Loucy (cell line): ENCODE results near the gene TMBIM1.
A peak's percentile ranks its signal among the peaks of the same experiment; 100 is the strongest.

Experiments
- H2AFZ ChIP-seq: fragments of 200-600 bp; sonication (generic); 2 replicates; pipeline ENCODE4 v1.6.0; 2016; ENCODE audit warnings: antibody characterized with exemption, mild to moderate bottlenecking, low read length, moderate library complexity
- H3F3A ChIP-seq: fragments of 200-600 bp; 2 replicates; pipeline ENCODE4 v1.6.0; 2016; ENCODE audit warnings: antibody characterized with exemption, low read depth, mild to moderate bottlenecking
- H3K27me3 ChIP-seq: fragments of 200-600 bp; sonication (generic); 2 replicates; pipeline ENCODE4 v1.6.1; 2014; ENCODE audit warnings: low read length, mild to moderate bottlenecking; ENCODE audit not compliant: insufficient read depth, poor library complexity, severe bottlenecking
- H3K36me3 ChIP-seq: fragments of 200-600 bp; sonication (generic); 2 replicates; pipeline ENCODE4 v1.6.1; 2016; ENCODE audit warnings: low read length; ENCODE audit not compliant: insufficient read depth
- H3K4me1 ChIP-seq: fragments of 200-600 bp; sonication (generic); 2 replicates; pipeline ENCODE4 v1.5.1; 2014; ENCODE audit warnings: low read length, mild to moderate bottlenecking; ENCODE audit not compliant: insufficient read depth, poor library complexity, severe bottlenecking
- H3K4me2 ChIP-seq: fragments of 200-600 bp; sonication (generic); 2 replicates; pipeline ENCODE4 v1.6.0; 2014; ENCODE audit warnings: antibody characterized with exemption, low read length, low read depth, mild to moderate bottlenecking; ENCODE audit not compliant: poor library complexity, severe bottlenecking
- H3K4me3 ChIP-seq: fragments of 200-600 bp; sonication (generic); 2 replicates; pipeline ENCODE4 v1.5.1; 2014; ENCODE audit warnings: low read length, mild to moderate bottlenecking, mixed read lengths; ENCODE audit not compliant: poor library complexity, severe bottlenecking
- H3K79me2 ChIP-seq: fragments of 200-600 bp; sonication (generic); 2 replicates; pipeline ENCODE4 v1.6.1; 2014; ENCODE audit warnings: low read length; ENCODE audit not compliant: insufficient read depth
- H3K9ac ChIP-seq: fragments of 200-600 bp; sonication (generic); 2 replicates; pipeline ENCODE4 v1.6.0; 2014; ENCODE audit warnings: mild to moderate bottlenecking, low read depth, low read length, moderate library complexity; ENCODE audit not compliant: poor library complexity, severe bottlenecking
- H3K9me2 ChIP-seq: fragments of 200-600 bp; sonication (generic); replicated peaks from 2 replicates; pipeline ENCODE4 v1.6.1; 2016; ENCODE audit warnings: low read depth, low read length, mixed read lengths
- H3K9me3 ChIP-seq: fragments of 200-600 bp; sonication (generic); 2 replicates; pipeline ENCODE4 v1.6.1; 2014; ENCODE audit warnings: mild to moderate bottlenecking, antibody characterized with exemption, low read length, low read depth; ENCODE audit not compliant: insufficient read depth
- H4K20me1 ChIP-seq: fragments of 200-600 bp; sonication (generic); 2 replicates; pipeline ENCODE4 v1.6.0; 2014; ENCODE audit warnings: antibody characterized with exemption, low read length, mild to moderate bottlenecking; ENCODE audit not compliant: insufficient read depth, poor library complexity, severe bottlenecking
- EZH2phosphoT487 ChIP-seq: fragments of 200-600 bp; IDR thresholded peaks from 2 replicates; pipeline ENCODE4 v1.6.1; 2018; ENCODE audit warnings: antibody characterized with exemption, mild to moderate bottlenecking, moderate library complexity, borderline replicate concordance
- TF ChIP-seq, protein P1 (sequence below): fragments of 200-600 bp; sonication (generic); conservative IDR thresholded peaks from 2 replicates; pipeline ENCODE4 v1.5.1; 2014; ENCODE audit warnings: mild to moderate bottlenecking, antibody characterized with exemption, low read length

Gene TMBIM1

GRCh38 chr2:218325566-218326160 lies 33.4 kb upstream of the TMBIM1 start:
- Histone ChIP-seq H3K36me3 (no peaks in the 10 kb centered on the region), H3K27me3 (no peaks in the 10 kb centered on the region), H3F3A (no peaks in the 10 kb centered on the region), H3K9me2 (no peaks in the 10 kb centered on the region), H3K9me3 (no peaks in the 10 kb centered on the region), H2AFZ (no peak overlapping the region), H3K4me3 (no peak overlapping the region), H3K4me2 (no peak overlapping the region), H3K79me2 (no peaks in the 10 kb centered on the region), H3K9ac (no peak overlapping the region), H4K20me1 (no peaks in the 10 kb centered on the region), H3K4me1 (peaks cover 18% of the 10 kb centered on the region)
- TF ChIP-seq, protein P1, sequence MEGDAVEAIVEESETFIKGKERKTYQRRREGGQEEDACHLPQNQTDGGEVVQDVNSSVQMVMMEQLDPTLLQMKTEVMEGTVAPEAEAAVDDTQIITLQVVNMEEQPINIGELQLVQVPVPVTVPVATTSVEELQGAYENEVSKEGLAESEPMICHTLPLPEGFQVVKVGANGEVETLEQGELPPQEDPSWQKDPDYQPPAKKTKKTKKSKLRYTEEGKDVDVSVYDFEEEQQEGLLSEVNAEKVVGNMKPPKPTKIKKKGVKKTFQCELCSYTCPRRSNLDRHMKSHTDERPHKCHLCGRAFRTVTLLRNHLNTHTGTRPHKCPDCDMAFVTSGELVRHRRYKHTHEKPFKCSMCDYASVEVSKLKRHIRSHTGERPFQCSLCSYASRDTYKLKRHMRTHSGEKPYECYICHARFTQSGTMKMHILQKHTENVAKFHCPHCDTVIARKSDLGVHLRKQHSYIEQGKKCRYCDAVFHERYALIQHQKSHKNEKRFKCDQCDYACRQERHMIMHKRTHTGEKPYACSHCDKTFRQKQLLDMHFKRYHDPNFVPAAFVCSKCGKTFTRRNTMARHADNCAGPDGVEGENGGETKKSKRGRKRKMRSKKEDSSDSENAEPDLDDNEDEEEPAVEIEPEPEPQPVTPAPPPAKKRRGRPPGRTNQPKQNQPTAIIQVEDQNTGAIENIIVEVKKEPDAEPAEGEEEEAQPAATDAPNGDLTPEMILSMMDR: no peak
- TF ChIP-seq EZH2phosphoT487: no peak

- peak overlapping the region; percentile 79 for H2AFZ ChIP-seq
- no peak for TF ChIP-seq EZH2phosphoT487
- TF ChIP-seq, protein P1: no peak
Observed at GRCh38 chr2:218323526-218324472, 31.5 kb upstream of the TMBIM1 start.

DNA sequence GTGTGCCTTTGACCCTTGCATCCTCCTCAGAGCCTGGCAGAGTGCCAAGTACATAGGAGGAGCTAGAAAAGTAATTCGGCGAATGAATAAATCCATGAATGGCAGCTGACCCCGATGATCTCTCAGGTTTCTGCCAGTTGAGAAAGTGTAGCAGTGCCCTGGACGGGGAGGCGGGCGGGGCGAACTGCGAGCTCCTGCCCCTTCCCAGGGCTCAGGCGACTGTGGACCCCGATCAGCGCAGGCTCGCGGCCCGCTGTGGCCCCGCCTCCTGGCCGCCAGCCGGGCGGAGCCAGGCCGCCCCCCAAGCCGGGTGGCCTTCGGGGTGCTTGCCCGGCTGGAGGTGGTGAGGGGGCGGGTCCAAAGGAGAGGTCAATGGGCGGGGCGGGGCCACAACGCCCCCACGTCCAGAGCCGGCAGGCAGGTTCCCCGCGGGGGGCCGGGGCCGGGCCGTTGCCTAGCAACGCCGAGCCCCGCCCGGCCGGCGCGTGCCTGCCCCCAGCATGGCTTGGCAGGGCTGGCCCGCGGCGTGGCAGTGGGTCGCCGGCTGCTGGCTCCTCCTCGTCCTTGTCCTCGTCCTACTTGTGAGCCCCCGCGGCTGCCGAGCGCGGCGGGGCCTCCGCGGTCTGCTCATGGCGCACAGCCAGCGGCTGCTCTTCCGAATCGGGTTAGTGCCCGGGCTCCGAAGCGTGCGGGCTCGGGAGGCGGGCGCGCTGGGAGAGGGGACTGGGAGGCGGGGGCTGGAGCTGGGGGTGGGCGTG lies 30.6 kb upstream of the TMBIM1 start:
- Histone ChIP-seq H3K27me3 (no peaks in the 10 kb centered on the region), H3K4me1 (peaks cover 18% of the 10 kb centered on the region), H3K36me3 (no peaks in the 10 kb centered on the region), H3K4me3 (peak overlapping the region; percentile 71), H3K4me2 (peak overlapping the region; percentile 80), H3K9me3 (no peaks in the 10 kb centered on the region), H3K9me2 (no peaks in the 10 kb centered on the region), H3K79me2 (no peaks in the 10 kb centered on the region), H3K9ac (peak overlapping the region; percentile 48), H2AFZ (peak overlapping the region; percentile 79), H3F3A (no peaks in the 10 kb centered on the region), H4K20me1 (no peaks in the 10 kb centered on the region)
- TF ChIP-seq, protein P1: no peak
- no peak for TF ChIP-seq EZH2phosphoT487

More at GRCh38 chr2:218323526-218324472, 31.5 kb upstream of the TMBIM1 start:
- no peaks in the 10 kb centered on the region for H3F3A ChIP-seq
- H4K20me1 ChIP-seq: no peaks in the 10 kb centered on the region
- H3K36me3 ChIP-seq: no peaks in the 10 kb centered on the region
- H3K79me2 ChIP-seq: no peaks in the 10 kb centered on the region
- H3K27me3 ChIP-seq: no peaks in the 10 kb centered on the region
- peak overlapping the region; percentile 71 for H3K4me3 ChIP-seq
- H3K9ac ChIP-seq: peak overlapping the region; percentile 48
- peak overlapping the region; percentile 80 for H3K4me2 ChIP-seq
- H3K9me3 ChIP-seq: no peaks in the 10 kb centered on the region
- no peaks in the 10 kb centered on the region for H3K9me2 ChIP-seq
- peaks cover 18% of the 10 kb centered on the region for H3K4me1 ChIP-seq
